Cardiac fibroblast (primary cell): ENCODE results near the gene RTCB.
"Not testable (repeated sequence)": the region's sequence is repeated elsewhere in the genome, so short reads cannot be mapped to it uniquely, and the experiment has no call there.

Experiments
- DNase-seq, 2 donors: peaks; one replicate each; pipeline versions ENCODE4 v3.0.0 to v3.0.0-alpha.2; 2010; ENCODE audit warnings: low read depth in 2 of 2
- H3K4me3 ChIP-seq, 2 donors: replicated peaks in 1 of 2; 1 replicate in 1 of 2; 2 replicates in 1 of 2; pipeline ENCODE4 v1.5.1; 2011; ENCODE audit warnings: low read depth in 2 of 2, low read length in 2 of 2, mild to moderate bottlenecking in 2 of 2, moderate library complexity in 1 of 2
- TF ChIP-seq, protein P1 (sequence below): IDR thresholded peaks from one replicate; pipeline ENCODE4 v1.5.1; 2011; ENCODE audit warnings: low read depth, mild to moderate bottlenecking, low read length, inconsistent platforms

Gene RTCB

DNA sequence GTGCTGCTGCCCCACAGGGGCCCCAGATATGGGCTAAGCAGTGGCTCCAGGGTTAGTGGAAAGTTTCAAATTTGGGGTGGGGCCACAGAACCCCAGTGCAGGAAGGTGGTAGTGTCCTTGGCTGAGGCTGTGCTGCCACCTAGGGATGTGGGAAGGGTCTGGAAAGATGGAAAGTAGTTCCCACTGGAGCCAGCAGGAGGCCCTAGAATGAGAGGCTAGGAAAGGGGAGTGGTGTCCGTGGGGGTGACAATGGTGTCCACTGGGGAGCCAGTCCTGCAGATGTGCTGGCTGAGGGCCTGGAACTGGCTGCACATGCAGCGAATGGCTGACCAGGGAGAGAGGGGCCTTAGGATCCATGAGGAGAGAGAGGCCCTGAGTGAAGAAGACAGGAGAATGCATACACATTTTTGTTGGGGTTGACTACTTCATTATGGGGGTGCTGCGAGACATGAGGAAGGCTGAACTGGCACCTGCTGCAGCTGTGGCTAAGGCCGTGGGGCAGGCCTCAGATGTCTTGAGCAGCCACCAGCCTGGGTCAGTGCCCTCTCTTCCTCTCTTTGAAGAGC, 33.3 kb downstream of the RTCB start:
- DNase-seq: peak; percentile 22 to 41
- TF ChIP-seq, protein P1, sequence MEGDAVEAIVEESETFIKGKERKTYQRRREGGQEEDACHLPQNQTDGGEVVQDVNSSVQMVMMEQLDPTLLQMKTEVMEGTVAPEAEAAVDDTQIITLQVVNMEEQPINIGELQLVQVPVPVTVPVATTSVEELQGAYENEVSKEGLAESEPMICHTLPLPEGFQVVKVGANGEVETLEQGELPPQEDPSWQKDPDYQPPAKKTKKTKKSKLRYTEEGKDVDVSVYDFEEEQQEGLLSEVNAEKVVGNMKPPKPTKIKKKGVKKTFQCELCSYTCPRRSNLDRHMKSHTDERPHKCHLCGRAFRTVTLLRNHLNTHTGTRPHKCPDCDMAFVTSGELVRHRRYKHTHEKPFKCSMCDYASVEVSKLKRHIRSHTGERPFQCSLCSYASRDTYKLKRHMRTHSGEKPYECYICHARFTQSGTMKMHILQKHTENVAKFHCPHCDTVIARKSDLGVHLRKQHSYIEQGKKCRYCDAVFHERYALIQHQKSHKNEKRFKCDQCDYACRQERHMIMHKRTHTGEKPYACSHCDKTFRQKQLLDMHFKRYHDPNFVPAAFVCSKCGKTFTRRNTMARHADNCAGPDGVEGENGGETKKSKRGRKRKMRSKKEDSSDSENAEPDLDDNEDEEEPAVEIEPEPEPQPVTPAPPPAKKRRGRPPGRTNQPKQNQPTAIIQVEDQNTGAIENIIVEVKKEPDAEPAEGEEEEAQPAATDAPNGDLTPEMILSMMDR: peak; percentile 70
- H3K4me3 ChIP-seq: no peak overlapping the region

DNA sequence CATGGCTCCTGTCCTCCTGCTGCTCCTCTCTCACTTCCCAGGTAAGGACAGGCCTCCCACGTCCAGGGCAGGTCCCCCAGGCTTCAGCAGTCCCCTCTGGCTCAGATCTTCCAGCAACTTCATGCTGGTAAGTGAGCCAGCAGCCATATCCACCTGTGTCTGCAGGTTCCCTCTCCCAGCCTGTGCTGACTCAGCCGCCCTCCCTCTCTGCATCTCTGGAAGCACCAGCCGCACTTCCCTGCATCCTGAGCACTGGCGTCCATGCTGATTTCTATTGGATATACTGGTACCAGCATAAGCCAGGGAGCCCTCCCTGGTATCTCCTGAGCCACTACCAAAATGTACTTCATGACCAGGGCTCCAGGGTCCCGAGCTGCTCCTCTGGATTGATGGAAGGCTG, 35.4 kb downstream of the RTCB start:
- no peak for DNase-seq
- H3K4me3 ChIP-seq: no peak overlapping the region
- TF ChIP-seq, protein P1: no peak

DNA sequence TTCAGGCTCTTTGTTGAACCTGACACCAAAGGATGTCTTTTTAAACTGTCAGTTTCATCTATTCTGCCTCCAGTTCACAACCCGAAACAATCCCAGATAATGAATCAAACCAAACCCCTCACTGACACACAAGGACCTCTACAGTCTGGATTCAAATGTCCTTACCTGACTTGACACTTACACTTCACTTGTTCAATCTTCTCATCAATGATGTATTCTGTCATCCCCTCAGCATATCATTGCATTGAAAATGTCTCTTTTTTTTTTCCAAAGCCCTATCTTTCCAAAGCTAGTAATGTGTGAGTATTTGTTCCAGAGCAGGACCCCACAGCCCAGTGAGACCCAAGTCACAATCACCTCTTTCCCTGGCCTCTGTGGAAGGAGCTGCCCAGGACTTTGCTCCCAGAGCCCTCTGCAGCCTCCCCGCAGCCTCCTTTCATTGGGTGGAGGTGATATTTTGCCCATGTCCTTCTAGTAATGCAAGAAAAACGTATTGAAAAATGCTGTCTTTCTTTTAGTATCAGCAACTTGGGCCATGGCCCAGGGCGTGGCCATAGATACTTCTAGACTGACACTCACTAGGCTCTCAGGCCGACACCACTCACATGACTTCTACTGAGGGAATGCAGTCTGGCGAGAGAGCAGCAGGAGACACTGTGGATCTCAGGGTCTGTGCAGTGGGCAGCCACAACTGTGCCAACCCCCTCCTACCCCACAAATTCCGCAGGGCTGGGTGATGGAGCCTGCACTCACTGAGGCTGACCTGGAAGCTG, 36.2 kb downstream of the RTCB start:
- no peak overlapping the region for H3K4me3 ChIP-seq
- no peak for DNase-seq
- TF ChIP-seq, protein P1: no peak

DNA sequence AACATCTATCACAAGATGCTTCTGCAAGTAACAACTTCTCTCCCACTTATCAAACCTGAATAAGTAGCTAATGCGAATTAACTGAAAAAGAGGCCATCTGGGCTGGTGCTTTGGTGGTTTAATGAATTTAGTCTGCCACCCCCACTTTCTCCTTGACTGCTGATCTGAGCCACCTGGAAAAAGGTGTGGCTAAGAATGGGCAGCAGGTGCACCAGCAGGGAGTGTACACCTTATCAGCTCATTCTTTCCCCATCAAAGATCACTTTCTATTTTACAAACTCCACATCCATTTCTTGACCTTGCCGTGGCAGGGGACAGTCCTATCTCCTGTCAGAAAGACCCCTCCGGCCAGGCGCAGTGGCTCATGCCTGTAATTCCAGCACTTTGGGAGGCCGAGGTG, 47.8 kb downstream of the RTCB start:
- TF ChIP-seq, protein P1: no peak
- no peak overlapping the region for H3K4me3 ChIP-seq
- no peak for DNase-seq

DNA sequence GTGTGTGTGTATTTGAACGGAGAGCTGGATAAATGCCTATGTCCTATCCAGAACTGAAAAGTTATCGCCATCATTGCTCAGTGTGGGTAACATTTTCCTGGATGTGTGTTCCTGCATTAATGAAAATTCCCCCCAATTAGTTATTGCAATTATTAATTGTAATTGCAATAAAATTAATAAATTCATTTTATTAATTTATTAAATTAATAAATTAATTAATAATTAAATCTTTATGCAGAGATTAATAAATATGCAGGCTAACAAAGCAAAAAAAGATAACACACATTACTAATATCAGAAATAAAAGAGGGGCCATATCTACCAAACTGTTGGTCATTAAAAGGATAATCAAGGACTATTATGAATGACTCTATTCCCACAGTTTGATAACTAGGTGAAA, 50.8 kb downstream of the RTCB start:
- no peak overlapping the region for H3K4me3 ChIP-seq
- no peak for DNase-seq
- TF ChIP-seq, protein P1: no peak

DNA sequence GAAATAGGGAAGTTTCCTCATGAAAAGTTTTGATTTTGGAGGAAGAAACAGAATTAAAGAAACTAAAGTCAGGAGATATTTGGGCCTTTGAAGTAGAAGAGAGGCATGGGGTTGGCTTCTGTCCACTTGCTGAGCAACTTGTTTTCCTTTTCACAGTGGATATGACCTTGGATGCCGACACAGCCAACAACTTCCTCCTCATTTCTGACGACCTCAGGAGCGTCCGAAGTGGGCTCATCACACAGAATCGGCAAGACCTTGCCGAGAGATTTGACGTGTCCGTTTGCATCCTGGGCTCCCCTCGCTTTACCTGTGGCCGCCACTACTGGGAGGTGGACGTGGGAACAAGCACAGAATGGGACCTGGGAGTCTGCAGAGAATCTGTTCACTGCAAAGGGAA, 52.0 kb downstream of the RTCB start:
- H3K4me3 ChIP-seq, DNase-seq: not testable (repeated sequence)

DNA sequence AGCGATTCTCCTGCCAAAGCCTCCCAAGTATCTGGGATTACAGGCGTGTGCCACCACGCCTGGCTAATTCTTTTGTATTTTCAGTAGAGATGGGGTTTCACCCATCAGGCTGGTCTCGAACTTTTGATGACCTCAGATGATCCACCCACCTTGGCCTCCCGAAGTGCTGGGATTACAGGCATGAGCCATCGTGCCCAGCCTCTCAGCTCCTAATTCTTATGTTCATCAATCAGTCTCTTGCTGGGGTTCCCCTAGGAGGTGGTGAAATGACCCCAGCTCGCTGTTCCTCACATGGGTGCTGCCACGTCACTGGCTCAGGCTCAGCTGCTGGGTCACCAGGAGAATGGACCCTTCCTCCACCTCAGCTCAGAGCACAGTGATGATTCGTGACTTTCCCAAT, 54.5 kb downstream of the RTCB start, which contains the start of gene RFPL3:
Gene RFPL3 (plus strand): TSS at position 301 of the 400 bp plus-strand sequence. CDS start 205 bp downstream, outside the sequence.
- not testable (repeated sequence) for DNase-seq, H3K4me3 ChIP-seq

DNA sequence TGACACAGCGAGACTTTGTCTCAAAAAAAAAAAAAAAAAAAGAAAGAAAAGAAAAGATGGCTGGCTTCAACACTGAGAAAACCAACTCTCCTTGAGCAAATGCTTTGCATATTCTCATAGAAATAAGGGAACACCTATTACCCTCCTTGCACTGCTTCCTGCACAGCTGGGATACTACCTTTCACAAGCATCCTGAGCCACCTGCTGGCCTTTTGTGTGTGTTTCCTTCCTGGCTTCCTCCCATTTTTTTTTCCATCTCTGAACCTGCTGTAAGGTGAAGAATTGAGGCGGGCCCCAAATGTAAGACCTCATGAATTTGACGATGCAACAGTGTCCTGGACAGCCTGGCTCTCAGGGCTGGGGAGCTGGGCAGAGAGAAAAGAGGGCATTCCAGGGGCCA, 56.3 kb downstream of the RTCB start:
- DNase-seq: no peak
- no peak overlapping the region for H3K4me3 ChIP-seq
- TF ChIP-seq, protein P1: no peak
